Measurements from ENCODE around the gene RASGRP4.

Gene RASGRP4

DNA sequence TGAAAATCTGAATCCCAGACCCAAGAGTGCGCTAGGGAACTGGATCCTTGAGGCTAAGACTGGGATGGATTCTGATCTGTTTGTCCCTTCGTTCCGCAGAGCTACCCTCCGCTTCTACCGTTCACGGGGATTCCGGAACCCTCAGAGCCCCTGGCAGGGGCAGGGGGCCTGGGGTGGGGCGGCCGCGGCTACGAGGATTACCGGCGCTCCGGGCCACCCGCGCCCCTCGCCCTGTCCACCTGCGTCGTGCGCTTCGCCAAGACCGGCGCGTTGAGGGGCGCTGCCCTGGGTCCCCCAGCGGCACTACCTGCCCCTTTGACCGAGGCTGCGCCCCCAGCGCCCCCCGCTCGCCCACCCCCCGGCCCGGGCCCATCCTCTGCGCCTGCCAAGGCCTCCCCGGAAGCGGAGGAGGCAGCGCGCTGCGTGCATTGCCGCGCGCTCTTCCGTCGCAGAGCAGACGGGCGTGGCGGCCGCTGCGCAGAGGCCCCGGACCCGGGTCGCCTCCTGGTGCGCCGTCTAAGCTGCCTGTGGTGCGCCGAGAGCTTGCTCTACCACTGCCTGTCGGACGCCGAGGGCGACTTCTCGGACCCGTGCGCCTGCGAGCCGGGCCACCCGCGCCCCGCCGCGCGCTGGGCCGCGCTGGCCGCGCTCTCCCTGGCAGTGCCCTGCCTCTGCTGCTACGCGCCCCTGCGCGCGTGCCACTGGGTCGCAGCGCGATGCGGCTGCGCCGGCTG, 30.5 kb downstream of the RASGRP4 start:
- TF ChIP-seq CTCF (IDR thresholded peaks at IDR 0.05; ENCODE audit: insufficient read depth, missing control alignments) = no peak
- DNase-seq (ENCODE audit: insufficient read length, low spot score) = no peak
- no peak for FAIRE-seq

DNA sequence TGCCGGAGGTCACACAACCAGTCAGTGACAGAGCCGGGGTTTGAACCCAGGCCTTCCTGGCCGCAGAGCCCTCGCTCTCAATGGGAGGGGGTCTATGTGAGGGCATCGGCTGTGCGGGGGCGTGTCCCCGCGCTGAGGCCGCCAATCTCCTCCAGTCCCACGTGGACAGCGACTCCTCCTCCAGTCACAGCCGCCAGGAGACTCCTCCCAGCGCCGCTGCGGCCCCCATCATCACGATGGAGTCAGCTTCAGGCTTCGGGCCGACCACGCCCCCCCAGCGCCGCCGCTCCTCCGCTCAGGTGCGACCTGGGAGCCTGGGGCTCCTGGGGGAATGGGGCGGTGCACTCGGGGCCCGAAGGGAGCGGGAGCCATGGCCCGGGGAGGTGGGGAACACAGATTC, 31.5 kb downstream of the RASGRP4 start:
- FAIRE-seq = no peak
- no peak for DNase-seq (ENCODE audit: insufficient read length, low spot score)

GRCh38 chr19:38392707-38393308, 33.2 kb downstream of the RASGRP4 start:
- TF ChIP-seq CTCF (IDR thresholded peaks at IDR 0.05; ENCODE audit: insufficient read depth, missing control alignments) = no peak
- FAIRE-seq = no peak
- DNase-seq (ENCODE audit: insufficient read length, low spot score) = no peak

More for the DNA sequence above, 31.5 kb downstream of the RASGRP4 start:
- TF ChIP-seq CTCF (IDR thresholded peaks at IDR 0.05; ENCODE audit: insufficient read depth, missing control alignments) = no peak

DNA sequence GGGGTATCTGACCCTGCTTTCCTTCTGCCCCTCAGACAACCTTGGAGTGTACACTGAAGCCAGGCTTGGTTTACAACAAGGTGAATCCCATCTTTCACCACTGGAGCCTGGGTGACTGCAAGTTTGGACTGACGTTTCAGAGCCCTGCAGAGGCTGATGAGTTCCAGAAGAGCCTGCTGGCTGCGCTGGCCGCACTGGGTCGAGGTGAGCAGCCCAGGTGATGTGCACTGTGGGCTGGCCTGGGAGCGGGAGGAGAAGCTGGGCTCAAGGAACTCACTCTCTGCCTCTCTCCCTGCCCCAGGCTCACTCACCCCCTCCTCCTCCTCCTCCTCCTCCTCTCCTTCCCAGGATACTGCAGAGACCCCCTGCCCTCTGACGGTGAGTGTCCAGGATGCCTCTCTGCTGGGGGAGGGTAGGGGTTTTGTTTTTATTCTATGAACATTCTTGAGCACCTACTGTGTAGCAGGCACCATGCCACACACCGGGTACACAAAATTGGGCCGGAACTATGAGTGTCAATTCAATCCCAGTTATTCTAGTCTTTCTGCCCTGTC, 34.0 kb downstream of the RASGRP4 start:
- DNase-seq (ENCODE audit: insufficient read length, low spot score) (no peak), FAIRE-seq (no peak)
- TF ChIP-seq CTCF (IDR thresholded peaks at IDR 0.05; ENCODE audit: insufficient read depth, missing control alignments) = no peak

DNA sequence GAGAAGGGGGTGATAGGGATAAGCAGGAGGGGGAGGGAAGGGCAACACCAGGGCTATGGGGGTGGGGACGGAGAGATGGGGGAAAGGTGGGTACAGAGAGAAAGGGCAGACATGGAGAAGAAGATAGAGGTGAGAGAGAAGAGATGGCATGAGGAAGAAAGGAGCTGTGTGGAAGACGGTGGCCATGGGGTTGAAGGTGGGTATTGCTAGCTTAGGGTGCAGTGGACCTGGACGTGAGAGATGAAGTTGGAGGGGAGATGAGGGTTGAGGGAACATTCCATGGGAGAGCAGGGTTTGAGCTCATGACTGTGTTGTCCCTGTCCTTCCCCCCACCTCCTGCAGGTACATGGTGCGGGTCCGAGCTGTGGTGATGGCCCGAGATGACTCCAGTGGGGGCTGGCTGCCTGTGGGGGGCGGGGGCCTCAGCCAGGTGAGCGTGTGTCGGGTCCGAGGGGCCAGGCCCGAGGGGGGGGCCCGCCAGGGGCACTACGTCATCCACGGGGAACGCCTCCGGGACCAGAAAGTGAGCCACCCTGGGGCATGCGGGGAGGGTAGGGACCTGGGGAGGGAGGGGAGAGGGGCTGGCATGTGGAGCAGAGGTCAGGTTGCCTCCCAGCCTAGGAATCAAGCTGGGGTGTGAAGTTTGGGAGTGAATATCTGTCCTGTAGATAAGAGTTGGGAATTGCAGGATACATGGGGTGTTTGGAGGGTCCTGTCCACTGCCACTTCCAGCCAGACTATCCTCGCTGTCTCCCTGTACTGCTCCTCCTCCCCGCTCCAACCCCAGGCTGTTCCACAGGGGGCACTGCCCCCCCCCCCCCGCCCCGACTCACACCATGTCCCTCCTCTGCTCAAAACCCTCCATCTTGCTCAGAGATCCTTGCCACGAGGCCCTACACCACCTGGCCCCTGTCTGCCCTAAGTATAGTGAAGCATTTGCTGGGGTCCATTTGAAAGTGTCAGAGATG, 35.8 kb downstream of the RASGRP4 start:
- DNase-seq (ENCODE audit: insufficient read length, low spot score) = no peak
- no peak for FAIRE-seq
- TF ChIP-seq CTCF (IDR thresholded peaks at IDR 0.05; ENCODE audit: insufficient read depth, missing control alignments) = no peak

DNA sequence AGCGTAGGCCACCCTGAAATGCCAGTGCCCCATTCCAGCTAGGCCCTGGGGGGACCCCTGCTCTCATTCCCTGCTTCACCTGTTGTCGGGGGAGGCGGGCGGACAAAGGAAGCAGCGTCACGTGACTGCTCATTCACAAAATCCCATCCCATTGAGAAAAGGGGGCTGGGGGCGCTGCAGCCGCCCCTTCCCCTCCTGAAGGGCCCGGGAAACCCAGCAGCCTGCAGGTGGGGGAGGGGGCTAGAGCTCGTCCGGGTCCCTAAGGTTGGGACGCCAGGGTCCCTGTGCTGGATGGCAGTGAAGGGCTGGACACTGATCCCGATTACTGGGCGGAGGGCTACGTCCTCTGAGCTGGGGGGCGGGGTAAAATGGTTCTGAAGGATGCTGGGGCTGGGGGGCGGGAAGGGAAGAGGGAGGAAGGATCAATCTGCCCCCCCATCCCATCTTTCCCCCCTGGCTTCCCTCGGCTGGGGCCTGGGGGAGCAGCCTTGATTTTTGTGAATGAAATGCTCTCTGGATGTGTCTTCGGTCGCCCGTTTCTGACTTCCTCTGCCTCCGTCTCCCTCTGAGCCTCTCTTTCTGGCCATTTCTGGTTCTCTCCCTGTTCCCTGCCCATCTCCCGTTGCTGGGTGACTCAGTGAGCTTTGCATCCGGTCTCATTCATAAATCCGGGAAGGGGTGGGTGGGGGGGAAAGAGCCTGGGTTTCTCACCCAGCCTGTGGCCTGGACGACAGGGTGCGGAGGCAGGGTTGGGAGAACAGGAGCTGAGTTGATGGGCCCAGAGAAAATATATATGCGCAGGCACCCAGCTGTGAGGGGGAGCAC, 36.7 kb downstream of the RASGRP4 start:
- FAIRE-seq = no peak
- no peak for TF ChIP-seq CTCF (IDR thresholded peaks at IDR 0.05; ENCODE audit: insufficient read depth, missing control alignments)
- peak; percentile 67 for DNase-seq (ENCODE audit: insufficient read length, low spot score)
